Muscle of arm (tissue), 14 donors: ENCODE data around the gene FANCI. TPM values are rescaled to one million over a fixed set of nuclear protein-coding genes. Genes with fewer than 3 reads are reported as not detected.

Experiments used
- DNase-seq: peaks from one replicate; pipeline ENCODE4 v3.0.0-alpha.2; 2013
- long read RNA-seq, 11 donors: transcript quantifications; one replicate each; lab custom pipeline, GENCODE V29; 2026
- polyA plus RNA-seq, 12 donors: library from polyadenylated mRNA; unstranded; fragments of 120-200 nt; gene quantifications; one replicate each; pipeline ENCODE4 v1.2.1, GENCODE V29; 2013; ENCODE audit not compliant: insufficient read length in 12 of 12

The FANCI gene
- polyA plus RNA-seq, result 10 to 100 TPM in 11 of 12 donors, not detected in 1; 10.0 to 35.6 (median 20.1) TPM
- long read RNA-seq, donor 1, result 0 reads
- long read RNA-seq, donor 2, full-length matches to known transcripts, result 1 of 1 reads
- long read RNA-seq, donor 2, partial matches to known transcripts, result 0 of 1 reads
- long read RNA-seq, donor 2, other reads (novel, unspliced or antisense), result 0 of 1 reads
- long read RNA-seq, donor 3, result 0 reads
- long read RNA-seq, donor 4, result 0 reads
- long read RNA-seq, donor 5, result 0 reads
- long read RNA-seq, donor 6, full-length matches to known transcripts, result 1 of 1 reads
- long read RNA-seq, donor 6, partial matches to known transcripts, result 0 of 1 reads
- long read RNA-seq, donor 6, other reads (novel, unspliced or antisense), result 0 of 1 reads
- long read RNA-seq, donor 7, result 0 reads
- long read RNA-seq, donor 8, result 0 reads
- long read RNA-seq, donor 9, result 0 reads
- long read RNA-seq, donor 10, partial matches to known transcripts, result 0 of 1 reads
- long read RNA-seq, donor 10, other reads (novel, unspliced or antisense), result 0 of 1 reads
- long read RNA-seq, donor 11, partial matches to known transcripts, result 10 of 10 reads
- long read RNA-seq, donor 11, other reads (novel, unspliced or antisense), result 0 of 10 reads

GRCh38 chr15:89243691-89244573 is at the start of gene FANCI:
Gene FANCI (plus strand): TSS chr15:89243979. CDS start chr15:89247648, 3,669 bp downstream.
- DNase-seq, result peak; percentile 94

- no peak for DNase-seq
Observed at GRCh38 chr15:89194608-89195007, 49.2 kb upstream of the FANCI start.

- DNase-seq, result no peak
Observed at GRCh38 chr15:89195836-89196235, 47.9 kb upstream of the FANCI start.

GRCh38 chr15:89196241-89196640 is 47.5 kb upstream of the FANCI start:
- no peak for DNase-seq

GRCh38 chr15:89196994-89197393 is 46.8 kb upstream of the FANCI start:
- no peak for DNase-seq

- DNase-seq, result no peak
Observed at GRCh38 chr15:89197503-89197971, 46.2 kb upstream of the FANCI start.

GRCh38 chr15:89198196-89198595 is 45.6 kb upstream of the FANCI start:
- no peak for DNase-seq

GRCh38 chr15:89198934-89199333 is 44.8 kb upstream of the FANCI start:
- DNase-seq, result no peak

GRCh38 chr15:89199746-89200145 is 44.0 kb upstream of the FANCI start:
- DNase-seq, result no peak

- no peak for DNase-seq
Observed at GRCh38 chr15:89200182-89200581, 43.6 kb upstream of the FANCI start.

- DNase-seq, result no peak
Observed at GRCh38 chr15:89201465-89202005, 42.2 kb upstream of the FANCI start.

GRCh38 chr15:89203705-89204273 is 40.0 kb upstream of the FANCI start:
- DNase-seq, result no peak

- DNase-seq, result no peak
Observed at GRCh38 chr15:89205991-89206585, 37.7 kb upstream of the FANCI start.

- peak; percentile 42 for DNase-seq
Observed at GRCh38 chr15:89206908-89207331, 36.9 kb upstream of the FANCI start.

GRCh38 chr15:89208256-89208655 is 35.5 kb upstream of the FANCI start:
- DNase-seq, result no peak

- DNase-seq, result no peak
Observed at GRCh38 chr15:89209057-89209456, 34.7 kb upstream of the FANCI start.

- DNase-seq, result no peak
Observed at GRCh38 chr15:89211678-89212170, 32.1 kb upstream of the FANCI start.

- no peak for DNase-seq
Observed at GRCh38 chr15:89215627-89216026, 28.2 kb upstream of the FANCI start.

GRCh38 chr15:89217031-89217430 is 26.7 kb upstream of the FANCI start:
- DNase-seq, result no peak

GRCh38 chr15:89217686-89218376 is 25.9 kb upstream of the FANCI start:
- no peak for DNase-seq
